GM15510 (cell line): ENCODE results near the gene ARHGEF10L.

ENCODE experiments used
- POLR2A ChIP-seq: IDR thresholded peaks from 3 replicates; pipeline ENCODE4 v1.6.1; 2011; ENCODE audit warnings: borderline replicate concordance; ENCODE audit not compliant: insufficient read length; ENCODE audit errors: extremely low read depth

The ARHGEF10L gene

DNA sequence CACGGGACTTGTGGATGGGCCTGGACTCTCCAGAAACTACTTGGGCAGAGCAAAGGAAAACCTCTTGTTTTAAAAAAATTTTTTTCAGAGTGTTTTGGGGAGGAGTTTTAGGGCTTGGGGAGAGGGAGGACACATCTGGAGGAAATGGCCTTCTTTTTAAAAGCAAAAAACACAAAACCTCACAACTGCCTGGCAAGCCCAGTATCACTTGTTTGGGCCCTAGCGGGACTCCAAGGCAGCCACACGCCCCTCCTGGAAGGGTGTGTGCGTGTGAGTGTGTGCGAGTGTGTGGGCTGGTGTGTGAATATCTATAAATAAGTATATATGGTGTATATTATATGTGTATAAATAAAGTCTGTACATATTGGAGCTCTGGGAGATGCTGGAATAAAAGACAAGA lies 158.0 kb downstream of the ARHGEF10L start:
- no peak for TF ChIP-seq POLR2A

DNA sequence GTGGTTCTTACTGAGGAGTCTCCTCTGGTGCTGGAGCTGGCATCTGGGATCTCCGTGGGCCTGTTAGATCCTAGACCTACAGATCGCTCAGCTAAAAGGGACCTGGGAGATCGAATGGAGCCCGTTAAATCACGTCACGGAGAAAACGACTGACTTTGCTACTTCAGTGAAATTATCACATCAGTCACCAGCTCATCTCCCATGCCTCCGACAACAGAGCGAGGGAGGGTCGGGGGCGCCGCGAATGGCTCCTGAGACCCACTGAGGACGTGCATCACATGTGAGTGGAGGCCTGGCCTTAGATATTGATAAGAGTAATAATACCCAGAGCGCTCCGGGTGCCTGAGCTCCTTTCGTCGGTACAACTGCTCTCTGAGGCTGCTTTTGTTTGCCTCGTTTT lies 160.1 kb downstream of the ARHGEF10L start:
- TF ChIP-seq POLR2A, result no peak

DNA sequence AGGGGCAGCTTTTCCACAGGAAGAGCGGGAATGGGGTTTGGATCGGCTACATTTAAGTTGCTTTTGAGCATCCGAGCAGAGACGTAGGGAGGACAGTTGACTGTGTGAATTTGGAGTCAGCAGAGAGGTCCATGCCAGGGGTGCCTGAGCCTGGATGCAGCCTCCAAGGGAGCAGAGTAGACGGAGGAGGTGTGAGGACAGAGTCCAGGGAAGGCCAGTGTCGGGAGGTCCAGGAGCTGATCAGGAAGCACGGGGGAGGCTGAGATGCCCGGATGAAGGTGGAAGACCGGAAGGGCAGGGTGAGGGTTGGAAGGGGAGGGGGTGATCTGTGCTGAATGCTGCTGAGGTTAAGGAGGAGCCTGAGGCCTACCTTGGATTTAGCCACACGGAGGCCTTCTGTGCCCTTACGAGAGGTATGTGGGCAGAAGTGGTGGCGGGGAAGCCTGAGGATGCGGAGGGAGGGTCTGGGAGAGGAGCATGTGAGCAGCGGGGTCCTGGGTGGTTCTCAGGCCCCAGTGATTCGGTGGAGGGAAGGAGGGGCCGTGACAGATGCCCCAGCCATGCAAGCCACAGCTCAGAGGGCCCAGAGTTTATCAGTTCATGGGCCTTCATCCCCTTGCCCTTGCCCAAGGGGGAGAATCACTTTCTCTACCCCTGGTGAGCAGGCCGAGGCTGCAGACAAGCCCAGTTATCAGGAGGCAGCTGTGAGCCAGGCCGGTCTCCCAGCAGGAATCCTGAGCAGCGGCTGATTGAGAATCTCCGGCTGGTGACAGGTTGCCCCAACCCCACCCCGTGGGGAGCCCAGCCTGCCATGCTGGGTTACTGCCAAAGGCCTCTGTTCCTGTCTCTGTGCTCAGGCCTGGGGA lies 161.7 kb downstream of the ARHGEF10L start:
- no peak for TF ChIP-seq POLR2A

- TF ChIP-seq POLR2A, result no peak
These were observed 164.7 kb downstream of the ARHGEF10L start for GRCh38 chr1:17704176-17704575.

DNA sequence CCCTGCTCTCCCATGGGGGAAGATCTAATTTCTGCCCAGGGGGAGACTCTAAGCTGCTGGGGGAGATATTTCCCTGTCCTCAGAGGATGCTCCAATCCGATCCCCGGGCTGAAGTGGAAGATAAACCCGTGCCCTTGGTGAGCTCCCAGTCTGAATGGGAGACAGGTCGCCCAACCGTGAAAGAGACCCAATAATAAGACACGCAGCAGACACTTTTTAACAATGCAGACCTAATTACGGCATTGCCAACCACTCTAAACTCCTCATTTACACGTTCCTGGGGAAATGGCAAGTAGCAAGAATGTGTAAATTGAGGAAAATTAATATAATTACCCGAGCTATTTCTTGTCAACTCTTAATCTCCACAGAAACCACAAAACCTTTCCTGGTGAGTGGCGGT lies 166.9 kb downstream of the ARHGEF10L start:
- TF ChIP-seq POLR2A, result no peak

DNA sequence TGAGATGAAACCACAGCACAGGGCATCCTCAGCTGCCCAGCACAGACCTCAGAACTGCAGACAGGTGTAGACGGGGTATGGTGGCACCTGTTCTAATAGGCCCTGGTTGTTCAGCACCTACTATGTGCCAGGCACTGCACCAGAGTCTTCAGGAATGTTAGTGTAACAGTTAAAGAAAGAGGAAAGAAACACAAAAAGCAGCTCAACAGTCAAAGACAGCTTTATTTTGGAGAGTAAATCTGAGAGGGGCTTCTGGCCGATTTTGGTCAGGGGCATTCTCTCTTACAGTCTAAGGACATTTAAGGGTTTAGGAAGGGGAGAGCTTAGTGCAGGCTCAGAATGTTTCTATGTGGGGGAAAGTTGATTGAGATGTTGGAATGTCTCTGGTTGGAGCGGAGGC lies 170.5 kb downstream of the ARHGEF10L start:
- no peak for TF ChIP-seq POLR2A

- TF ChIP-seq POLR2A, result no peak
These were observed 171.5 kb downstream of the ARHGEF10L start for GRCh38 chr1:17710889-17711576.

DNA sequence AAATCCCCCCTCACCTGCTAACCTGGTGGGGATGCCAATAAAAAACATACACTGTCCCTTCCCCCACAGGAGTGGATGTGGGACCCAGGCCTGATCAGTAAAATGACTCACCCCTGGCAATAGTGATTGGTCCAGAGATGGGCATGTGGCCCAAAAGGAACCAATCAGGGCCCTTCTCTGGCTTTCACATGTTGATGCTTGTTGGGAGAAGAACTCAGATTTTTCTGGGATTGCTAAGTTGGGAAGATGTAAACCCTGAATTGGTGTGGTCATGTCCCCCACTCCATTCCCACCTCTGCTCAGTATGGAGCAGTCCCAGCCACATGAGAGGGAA lies 172.0 kb downstream of the ARHGEF10L start:
- TF ChIP-seq POLR2A, result no peak

DNA sequence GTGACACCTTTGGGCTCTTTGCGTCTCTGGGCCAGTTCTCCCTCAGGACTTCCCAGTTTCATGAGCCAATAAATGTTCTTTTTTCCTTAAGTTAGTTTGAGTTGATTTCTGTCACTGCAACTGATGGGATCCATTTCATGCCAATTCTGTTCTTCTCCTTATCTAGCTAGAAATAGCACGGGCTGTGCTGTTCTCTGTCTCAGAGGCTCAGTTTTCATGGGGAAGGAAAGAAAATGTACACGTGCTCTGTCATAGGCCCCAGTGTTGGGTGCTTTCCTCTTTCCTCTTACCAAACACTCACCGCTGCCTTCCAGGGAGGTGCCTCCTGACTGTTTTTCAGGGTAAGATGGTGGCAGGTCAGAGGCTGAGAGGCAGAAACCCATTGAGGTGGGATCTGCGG lies 172.4 kb downstream of the ARHGEF10L start:
- TF ChIP-seq POLR2A, result no peak

DNA sequence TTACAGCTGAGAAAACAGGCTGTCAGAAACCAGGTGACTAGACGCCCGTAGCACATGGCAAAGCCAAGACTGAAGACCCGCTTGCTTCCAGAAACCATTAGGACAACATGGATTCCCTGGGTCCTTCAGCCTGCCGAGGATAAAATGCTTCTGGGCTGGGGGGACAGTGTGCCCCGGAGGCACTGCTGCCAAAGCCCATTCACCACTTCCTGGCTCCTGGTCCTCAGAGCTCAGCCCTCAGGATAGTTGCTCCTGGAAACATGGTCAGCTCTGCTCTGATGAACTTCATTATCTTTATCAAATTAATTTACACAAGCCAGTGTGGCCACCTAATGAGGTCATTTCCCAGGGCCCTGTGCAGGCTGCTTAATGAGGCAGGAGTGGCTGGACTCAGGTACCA lies 174.5 kb downstream of the ARHGEF10L start:
- TF ChIP-seq POLR2A, result no peak

GRCh38 chr1:17717594-17718535 lies 178.4 kb downstream of the ARHGEF10L start:
- TF ChIP-seq POLR2A, result no peak

DNA sequence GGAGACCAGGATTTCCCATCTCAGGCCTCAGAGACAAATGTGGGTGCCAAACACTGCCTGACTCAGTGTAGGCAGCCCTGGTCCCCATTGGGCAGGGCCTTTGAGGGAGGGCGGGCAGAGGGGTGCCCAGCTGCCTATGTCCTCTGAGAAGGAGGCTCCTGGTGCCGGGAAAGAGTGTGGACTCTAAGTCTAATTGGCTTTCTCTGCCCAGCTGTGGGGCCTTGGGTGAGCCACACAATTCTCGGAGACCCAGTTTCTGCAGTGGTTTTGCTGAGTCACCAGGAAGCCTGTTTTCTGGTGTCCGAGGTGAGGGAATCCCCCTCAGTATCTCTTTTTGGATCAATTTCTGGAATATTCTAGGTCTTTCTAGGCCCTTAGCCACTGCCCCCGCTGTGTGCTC lies 180.4 kb downstream of the ARHGEF10L start:
- no peak for TF ChIP-seq POLR2A

GRCh38 chr1:17721444-17721843 lies 181.9 kb downstream of the ARHGEF10L start:
- TF ChIP-seq POLR2A, result no peak

DNA sequence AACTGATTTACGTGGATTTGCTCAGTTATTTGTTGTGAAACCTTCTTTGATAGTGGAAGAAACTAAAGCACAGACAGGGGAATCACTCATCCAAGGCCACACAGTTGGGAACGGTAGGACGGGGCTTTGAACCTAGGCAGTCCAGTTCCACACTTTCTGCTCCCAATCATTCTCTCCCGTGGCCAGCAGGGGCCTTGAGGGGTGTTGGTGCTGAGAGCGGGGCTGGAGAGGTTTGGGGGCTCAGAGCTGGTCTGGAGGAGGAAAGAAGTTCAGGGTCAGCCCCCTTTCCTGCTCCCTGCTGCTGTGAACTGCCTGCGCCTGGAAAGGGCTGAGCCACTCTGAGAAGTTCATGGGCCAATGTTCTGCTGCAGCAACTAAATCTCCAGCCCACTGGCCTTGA lies 184.2 kb downstream of the ARHGEF10L start:
- TF ChIP-seq POLR2A, result no peak

GRCh38 chr1:17724150-17724549 lies 184.7 kb downstream of the ARHGEF10L start:
- no peak for TF ChIP-seq POLR2A
